Lung (tissue), 12 donors: Measurements from ENCODE around the gene CASK. TPM values are rescaled to one million over a fixed set of nuclear protein-coding genes. Genes with fewer than 3 reads are reported as not detected.

Experiments used
- ATAC-seq: fragments of 200-7000 bp; cut with Tn5 transposase; one replicate; pipeline ENCODE4 v1.9.1; 2020; ENCODE audit warnings: moderate number of reproducible peaks; ENCODE audit not compliant: insufficient read depth, low FRiP score
- DNase-seq, 3 donors: peaks; one replicate each; pipeline ENCODE4 v3.0.0-alpha.2; 2013 to 2017
- H3K27ac ChIP-seq, 2 donors: one replicate each; pipeline ENCODE4 v1.5.1; 2013; ENCODE audit warnings: mild to moderate bottlenecking in 2 of 2, moderate library complexity in 2 of 2, control low read depth in 1 of 2, inconsistent platforms in 1 of 2, low read depth in 1 of 2, low read length in 1 of 2
- H3K27me3 ChIP-seq, 3 donors: one replicate each; pipeline ENCODE4 v1.5.1; 2013; ENCODE audit warnings: low read length in 2 of 3; ENCODE audit not compliant: control insufficient read depth in 3 of 3, insufficient read depth in 3 of 3
- H3K36me3 ChIP-seq, 4 donors: one replicate each; pipeline ENCODE4 v1.5.1; 2013; ENCODE audit warnings: low read length in 4 of 4, mild to moderate bottlenecking in 1 of 4, moderate library complexity in 1 of 4; ENCODE audit not compliant: control insufficient read depth in 4 of 4, insufficient read depth in 4 of 4
- H3K4me1 ChIP-seq, 5 donors: one replicate each; pipeline ENCODE4 v1.5.1; 2013; ENCODE audit warnings: low read length in 5 of 5, mild to moderate bottlenecking in 2 of 5, moderate library complexity in 1 of 5; ENCODE audit not compliant: control insufficient read depth in 5 of 5, insufficient read depth in 5 of 5
- H3K4me3 ChIP-seq: one replicate; pipeline ENCODE4 v1.5.1; 2013; ENCODE audit warnings: mild to moderate bottlenecking, control low read depth, moderate library complexity
- H3K9ac ChIP-seq, 2 donors: one replicate each; pipeline ENCODE4 v1.5.1; 2013; ENCODE audit warnings: low read length in 2 of 2, control low read depth in 1 of 2; ENCODE audit not compliant: insufficient read depth in 1 of 2
- H3K9me3 ChIP-seq, 4 donors: one replicate each; pipeline ENCODE4 v1.5.1; 2013; ENCODE audit warnings: low read length in 3 of 4, mild to moderate bottlenecking in 1 of 4, moderate library complexity in 1 of 4; ENCODE audit not compliant: control insufficient read depth in 4 of 4, insufficient read depth in 3 of 4
- CTCF ChIP-seq: IDR thresholded peaks from 2 replicates; pipeline ENCODE4 v1.5.1; 2012; ENCODE audit warnings: mild to moderate bottlenecking; ENCODE audit errors: control extremely low read depth, extremely low read depth
- WGBS, 2 donors: extraction: QIAGEN DNeasy Blood & Tissue Kit; methylation state at CpG; one replicate each; pipeline ENCODE4 v1.1.7; 2013; 5-methylcytosine and 5-hydroxymethylcytosine counted together
- polyA plus RNA-seq, 2 donors: library from polyadenylated mRNA; stranded (reverse); fragments of 200-250 nt; gene quantifications; one replicate each; pipeline ENCODE4 v1.2.1, GENCODE V29; 2013
- total RNA-seq, 2 donors: library from RNA; depleted of rRNA in 1 of 2; stranded (reverse); fragments of >200 nt in 1 of 2; gene quantifications; one replicate each; pipeline ENCODE4 v1.2.1, GENCODE V29; 2014 to 2021
- donor health status: control.
- donor health status: control.
- donor health status: Bipolar disorder and iron deficiency.
- donor health status: healthy.
- donor health status: DM: yes; HTN: yes; CAD: no.

Gene CASK
- total and polyA plus RNA-seq, 4 donors = 8.2 to 68.1 (median 30.6) TPM

DNA sequence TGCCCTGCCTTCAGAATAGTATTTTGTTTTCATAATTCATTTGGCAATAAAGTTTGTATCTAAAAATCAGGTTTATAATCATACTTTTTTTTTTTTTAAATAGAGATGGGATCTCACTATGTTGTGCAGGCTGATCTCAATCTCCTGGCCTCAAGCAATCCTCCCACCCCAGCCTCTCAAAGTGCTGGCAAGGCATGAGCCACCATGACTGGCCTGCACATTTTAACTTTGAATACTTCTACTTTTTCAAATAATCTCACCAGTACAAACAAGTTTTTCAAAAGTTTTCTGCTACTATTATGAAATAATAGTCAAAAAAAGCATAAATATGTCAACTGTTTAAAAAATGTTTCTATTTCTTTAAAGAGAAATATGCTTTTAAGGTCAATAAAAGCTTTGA, 304.1 kb downstream of the CASK start:
- Histone ChIP-seq H3K27me3 (peaks cover 0 to 22% (median 6%) of the 10 kb centered on the region in 3 donors), H3K36me3 (no peaks in the 10 kb centered on the region), H3K9ac (no peak overlapping the region), H3K27ac (no peak overlapping the region), H3K4me1 (peaks cover 0 to 2% (median 0%) of the 10 kb centered on the region in 5 donors), H3K9me3 (no peaks in the 10 kb centered on the region), H3K4me3 (no peak overlapping the region)
- DNase-seq = no peak
- ATAC-seq = no peak
- TF ChIP-seq CTCF = no peak

GRCh38 chrX:41616935-41617334, 306.4 kb downstream of the CASK start:
- Histone ChIP-seq H3K4me3 (no peak overlapping the region), H3K27ac (no peak overlapping the region), H3K27me3 (peaks cover 0 to 17% (median 6%) of the 10 kb centered on the region in 3 donors), H3K9ac (no peak overlapping the region), H3K9me3 (no peaks in the 10 kb centered on the region), H3K36me3 (no peaks in the 10 kb centered on the region), H3K4me1 (peaks cover 0 to 2% (median 0%) of the 10 kb centered on the region in 5 donors)
- 83 to 91% methylated on average over 3 of the region's 3 CpGs for WGBS, 2 donors
- ATAC-seq (no peak), DNase-seq (no peak)
- TF ChIP-seq CTCF = no peak

- H3K36me3 ChIP-seq = no peaks in the 10 kb centered on the region
- H3K9me3 ChIP-seq = no peaks in the 10 kb centered on the region
- H3K9ac ChIP-seq = no peak overlapping the region
- peaks cover 0 to 15% (median 4%) of the 10 kb centered on the region in 3 donors for H3K27me3 ChIP-seq
- H3K4me3 ChIP-seq = no peak overlapping the region
- peaks cover 0 to under 1% (median 0%) of the 10 kb centered on the region in 5 donors for H3K4me1 ChIP-seq
- no peak for ATAC-seq
- DNase-seq = no peak
- no peak overlapping the region for H3K27ac ChIP-seq
- no peak for TF ChIP-seq CTCF
Observed at GRCh38 chrX:41616255-41616654, 307.1 kb downstream of the CASK start.

DNA sequence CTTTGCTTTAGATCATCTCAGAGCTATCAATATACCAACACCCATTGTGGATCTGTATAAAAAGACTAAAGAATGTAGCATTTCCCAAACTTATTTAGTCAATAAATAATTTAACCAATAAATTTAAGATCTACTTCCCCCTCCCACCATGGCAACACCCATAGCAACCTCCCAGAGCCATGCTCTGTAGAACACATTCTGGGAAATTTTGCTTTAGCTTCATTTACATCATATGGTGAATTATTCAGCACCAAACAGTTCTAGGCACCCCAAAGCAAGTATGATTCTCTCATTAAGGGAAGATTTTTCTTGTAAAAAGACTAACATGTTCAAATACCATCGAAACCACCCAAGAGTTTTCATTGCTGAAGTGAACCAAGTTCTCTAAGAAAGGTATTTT, 315.1 kb downstream of the CASK start:
- no peak for DNase-seq
- 81 to 100% methylated on average over 1 of the region's 1 CpG for WGBS, 2 donors
- Histone ChIP-seq H3K9ac (no peak overlapping the region), H3K9me3 (no peaks in the 10 kb centered on the region), H3K4me3 (no peak overlapping the region), H3K27me3 (peaks cover 0 to 17% (median 5%) of the 10 kb centered on the region in 3 donors), H3K36me3 (peaks cover 0 to 3% (median 1%) of the 10 kb centered on the region in 4 donors), H3K27ac (no peak overlapping the region), H3K4me1 (no peaks in the 10 kb centered on the region)
- no peak for ATAC-seq
- no peak for TF ChIP-seq CTCF
